SJSA1 (cell line): Measurements from ENCODE around the gene SLC22A13. TPM values are rescaled to one million over a fixed set of nuclear protein-coding genes. Genes with fewer than 3 reads are reported as not detected.
"Not testable (repeated sequence)": the region's sequence is repeated elsewhere in the genome, so short reads cannot be mapped to it uniquely, and the experiment has no call there.

Experiments used
- DNase-seq, 2 experiments: peaks; one replicate each; pipeline ENCODE4 v3.0.0-alpha.2; 2015 to 2020; ENCODE audit warnings: low spot score in 2 of 2, low read depth in 1 of 2
- H3K27ac ChIP-seq: fragments of 250-450 bp; sonication (Bioruptor Pico); 2 replicates; pipeline ENCODE4 v1.5.1; 2020; ENCODE audit warnings: mild to moderate bottlenecking, moderate library complexity
- H3K27me3 ChIP-seq: fragments of 250-450 bp; sonication (Bioruptor Pico); replicated peaks from 2 replicates; pipeline ENCODE4 v1.5.1; 2020; ENCODE audit warnings: mild to moderate bottlenecking, moderate library complexity
- H3K36me3 ChIP-seq: fragments of 250-450 bp; sonication (Bioruptor Pico); 2 replicates; pipeline ENCODE4 v1.5.1; 2020; ENCODE audit warnings: mild to moderate bottlenecking
- H3K4me1 ChIP-seq: fragments of 250-450 bp; sonication (Bioruptor Pico); replicated peaks from 2 replicates; pipeline ENCODE4 v1.6.1; 2021; ENCODE audit warnings: mild to moderate bottlenecking
- H3K4me3 ChIP-seq: fragments of 250-450 bp; sonication (Bioruptor Pico); 2 replicates; pipeline ENCODE4 v1.5.1; 2020; ENCODE audit warnings: mild to moderate bottlenecking
- H3K9me3 ChIP-seq: fragments of 250-450 bp; sonication (Bioruptor Pico); replicated peaks from 2 replicates; pipeline ENCODE4 v1.5.1; 2020; ENCODE audit warnings: mild to moderate bottlenecking
- total RNA-seq: library from RNA; depleted of rRNA; stranded (reverse); fragments of >200 nt; shearing (Covaris generic); gene quantifications from 2 replicates; pipeline ENCODE4 v1.2.3, GENCODE V29; 2014; rRNA removed

Gene SLC22A13
- total RNA-seq, 1 experiment from 2014 or later, result not detected

- Histone ChIP-seq H3K9me3 (no peaks in the 10 kb centered on the region), H3K4me1 (no peaks in the 10 kb centered on the region), H3K27me3 (peaks cover 3% of the 10 kb centered on the region; the same call in 1 of the 2 replicates), H3K36me3 (no peaks in the 10 kb centered on the region), H3K4me3 (no peak overlapping the region), H3K27ac (no peak overlapping the region)
- DNase-seq, result no peak
Measured at GRCh38 chr3:38316356-38317191, 51.0 kb downstream of the SLC22A13 start.

- H3K4me3 ChIP-seq, result no peak overlapping the region
Measured at GRCh38 chr3:38317192-38317759, 51.7 kb downstream of the SLC22A13 start.

GRCh38 chr3:38318766-38319671 is 53.4 kb downstream of the SLC22A13 start:
- H3K9me3 ChIP-seq, result no peaks in the 10 kb centered on the region
- H3K4me1 ChIP-seq, result no peaks in the 10 kb centered on the region
- H3K36me3 ChIP-seq, result no peaks in the 10 kb centered on the region
- H3K27ac ChIP-seq, result no peak overlapping the region
- DNase-seq, result no peak
- no peak overlapping the region for H3K4me3 ChIP-seq
- H3K27me3 ChIP-seq, result no peaks in the 10 kb centered on the region

More at GRCh38 chr3:38317192-38317759, 51.7 kb downstream of the SLC22A13 start:
- Histone ChIP-seq H3K27ac (no peak overlapping the region), H3K4me1 (no peaks in the 10 kb centered on the region), H3K9me3 (no peaks in the 10 kb centered on the region), H3K36me3 (no peaks in the 10 kb centered on the region), H3K27me3 (no peaks in the 10 kb centered on the region)
- no peak for DNase-seq

GRCh38 chr3:38320638-38321037 is 55.0 kb downstream of the SLC22A13 start:
- not testable (repeated sequence) for DNase-seq, H3K27ac ChIP-seq, H3K9me3 ChIP-seq, H3K27me3 ChIP-seq, H3K36me3 ChIP-seq, H3K4me3 ChIP-seq, H3K4me1 ChIP-seq

- no peak overlapping the region for H3K27ac ChIP-seq
- no peaks in the 10 kb centered on the region for H3K9me3 ChIP-seq
- no peak for DNase-seq
- no peaks in the 10 kb centered on the region for H3K27me3 ChIP-seq
- no peaks in the 10 kb centered on the region for H3K36me3 ChIP-seq
- H3K4me3 ChIP-seq, result no peak overlapping the region
- no peaks in the 10 kb centered on the region for H3K4me1 ChIP-seq
Measured at GRCh38 chr3:38323060-38323459, 57.4 kb downstream of the SLC22A13 start.

GRCh38 chr3:38325256-38325655 is 59.6 kb downstream of the SLC22A13 start:
- no peak overlapping the region for H3K27ac ChIP-seq
- DNase-seq, result no peak
- no peaks in the 10 kb centered on the region for H3K27me3 ChIP-seq
- H3K4me1 ChIP-seq, result no peaks in the 10 kb centered on the region
- H3K4me3 ChIP-seq, result no peak overlapping the region
- no peaks in the 10 kb centered on the region for H3K36me3 ChIP-seq
- H3K9me3 ChIP-seq, result no peaks in the 10 kb centered on the region

GRCh38 chr3:38327335-38328009 is 61.9 kb downstream of the SLC22A13 start:
- H3K27ac ChIP-seq, result no peak overlapping the region
- H3K4me1 ChIP-seq, result no peaks in the 10 kb centered on the region
- H3K27me3 ChIP-seq, result no peaks in the 10 kb centered on the region
- no peaks in the 10 kb centered on the region for H3K36me3 ChIP-seq
- no peaks in the 10 kb centered on the region for H3K9me3 ChIP-seq
- DNase-seq, result no peak
- no peak overlapping the region for H3K4me3 ChIP-seq

Other genes starting within 250 kb of the SLC22A13 start
- 2.9 and 4.8 TPM in 2 replicates for gene PLCD1, start 236.2 kb upstream of the SLC22A13 start, total RNA-seq
- gene DLEC1, start 226.6 kb upstream of the SLC22A13 start, total RNA-seq, result not detected in 2 replicates
- gene ACAA1, start 128.7 kb upstream of the SLC22A13 start, total RNA-seq, result 10.0 and 16.3 TPM in 2 replicates
- gene MYD88, start 127.2 kb upstream of the SLC22A13 start, total RNA-seq, result 4.4 and 5.2 TPM in 2 replicates
- 30.1 and 37.3 TPM in 2 replicates for gene OXSR1, start 100.3 kb upstream of the SLC22A13 start, total RNA-seq
- gene SLC22A14, start 16.5 kb downstream of the SLC22A13 start, total RNA-seq, result not detected in 2 replicates
- 0.66 and 3.0 TPM in 2 replicates for gene XYLB, start 81.0 kb downstream of the SLC22A13 start, total RNA-seq
- gene ACVR2B, start 188.1 kb downstream of the SLC22A13 start, total RNA-seq, result 1.1 and 2.2 TPM in 2 replicates
- gene EXOG, start 230.5 kb downstream of the SLC22A13 start, total RNA-seq, result 9.0 and 11.7 TPM in 2 replicates